Stimulated activated CD8-positive, alpha-beta memory T cell treated with anti-CD3 and anti-CD28 coated beads, Interleukin-12 subunit alpha, Interleukin-12 subunit beta, amount 100 ng/mL, for 4 hours (primary cell): ENCODE data around the gene RAB40C.

Experiments
- DNase-seq: peaks from one replicate; pipeline ENCODE4 v3.0.0-alpha.2; 2020; ENCODE audit warnings: low read depth

The RAB40C gene

DNA sequence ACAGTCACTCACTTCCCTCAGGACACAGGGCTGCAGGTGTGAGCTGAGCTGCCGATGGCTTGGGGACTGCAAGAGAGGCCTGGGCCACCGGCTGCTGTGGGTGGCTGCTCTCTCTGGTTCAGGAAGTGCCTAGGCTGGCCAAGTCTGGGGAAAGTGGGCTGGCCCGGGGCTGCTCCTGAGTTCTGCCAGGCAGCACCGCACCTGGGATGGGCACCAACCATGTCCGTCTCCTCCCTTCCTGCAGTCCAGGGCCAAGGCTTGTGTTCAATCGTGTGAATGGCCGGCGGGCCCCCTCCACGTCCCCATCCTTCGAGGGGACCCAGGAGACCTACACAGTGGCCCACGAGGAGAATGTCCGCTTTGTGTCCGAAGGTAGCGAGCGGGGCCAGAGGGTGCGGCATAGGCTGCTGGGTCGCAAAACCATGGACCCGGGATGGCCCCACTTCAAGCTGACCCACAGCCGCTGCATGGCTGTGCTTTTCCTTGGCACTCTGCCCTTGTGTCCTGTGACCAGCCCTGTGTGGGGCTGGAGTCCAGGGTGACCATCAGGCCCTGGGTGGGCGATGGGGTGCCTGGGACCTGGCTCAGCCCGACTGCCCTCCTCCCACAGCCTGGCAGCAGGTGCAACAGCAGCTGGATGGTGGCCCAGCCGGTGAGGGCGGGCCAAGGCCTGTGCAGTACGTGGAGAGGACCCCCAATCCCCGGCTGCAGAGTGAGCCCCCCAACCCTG, 57.5 kb downstream of the RAB40C start:
- DNase-seq: no peak

DNA sequence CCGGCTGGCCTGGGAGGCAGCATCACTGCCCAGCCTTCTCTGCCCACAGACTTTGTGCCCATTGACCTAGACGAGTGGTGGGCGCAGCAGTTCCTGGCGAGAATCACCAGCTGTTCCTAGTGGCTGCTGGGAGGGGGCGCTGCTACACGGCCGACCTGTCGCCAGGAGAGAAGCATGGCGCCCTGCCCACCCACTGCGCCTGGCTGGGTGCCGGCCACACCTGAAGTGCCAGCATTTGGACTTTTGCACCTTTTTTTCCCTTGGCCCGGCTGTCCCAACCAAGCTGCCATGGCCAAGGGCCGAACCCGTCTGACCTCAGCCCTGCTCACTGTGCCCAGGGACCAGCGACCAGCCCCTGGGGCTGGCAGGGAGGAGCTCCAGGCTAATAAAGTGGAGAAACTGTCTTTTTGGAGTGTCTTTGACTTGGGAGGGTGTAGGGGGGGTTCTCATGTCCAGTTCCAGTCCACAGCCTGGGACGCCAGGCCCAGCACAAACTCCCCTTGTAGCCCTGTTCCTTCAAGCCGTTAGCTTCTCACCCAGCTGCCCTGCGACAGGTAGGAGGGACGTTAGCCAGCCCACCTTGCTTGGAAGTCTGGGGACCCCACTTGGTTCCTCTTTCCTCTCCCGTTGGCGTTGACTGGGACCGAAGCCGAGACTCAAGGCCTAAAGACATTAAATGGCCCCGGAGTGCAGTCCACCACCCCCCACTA, 58.4 kb downstream of the RAB40C start:
- DNase-seq: no peak

DNA sequence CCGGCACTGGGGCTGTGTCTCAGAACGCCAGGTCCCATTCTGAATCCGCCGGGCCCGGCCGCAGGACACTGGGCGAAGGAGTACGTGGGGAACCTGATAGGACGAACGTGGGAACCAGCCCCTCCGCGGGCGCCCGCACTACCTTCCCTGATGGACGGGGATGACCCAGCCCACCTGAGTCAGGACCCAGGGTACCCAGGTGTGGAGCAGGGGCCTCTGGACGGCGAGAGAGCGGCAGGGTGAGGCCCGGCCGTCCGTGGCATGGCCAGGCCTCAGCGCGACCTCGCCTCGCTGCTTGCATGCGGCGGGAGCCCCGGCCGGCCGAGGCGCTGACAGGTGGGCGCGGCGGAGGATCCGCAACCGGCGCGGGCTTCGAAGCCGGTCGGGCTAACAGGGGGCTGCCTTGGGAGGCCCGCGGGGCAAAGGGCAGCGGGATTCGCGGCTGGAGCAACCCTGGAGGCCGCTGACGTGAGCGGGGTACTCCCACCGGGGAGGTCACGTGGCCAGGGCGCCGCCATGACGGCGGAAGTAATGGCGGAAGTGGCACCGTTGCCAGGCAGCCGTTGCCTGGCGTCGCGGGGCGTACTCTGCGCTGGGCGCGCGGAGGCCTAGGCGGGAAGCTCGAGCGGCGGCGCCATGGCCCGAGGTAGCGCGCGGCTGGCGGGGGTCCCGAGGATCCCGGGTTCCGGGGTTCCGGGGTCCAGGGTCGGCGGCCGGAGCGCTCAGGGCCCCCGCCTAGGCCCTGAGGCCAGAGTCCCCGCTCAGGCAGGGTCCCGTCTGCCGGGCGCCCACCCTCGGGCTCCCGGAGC, 59.1 kb downstream of the RAB40C start, which contains the start of gene WDR90:
Gene WDR90, plus strand, starts transcription at position 585 of the 809 bp plus-strand sequence. Its CDS starts 52 bp downstream, at position 637.
- peak; percentile 90 for DNase-seq

DNA sequence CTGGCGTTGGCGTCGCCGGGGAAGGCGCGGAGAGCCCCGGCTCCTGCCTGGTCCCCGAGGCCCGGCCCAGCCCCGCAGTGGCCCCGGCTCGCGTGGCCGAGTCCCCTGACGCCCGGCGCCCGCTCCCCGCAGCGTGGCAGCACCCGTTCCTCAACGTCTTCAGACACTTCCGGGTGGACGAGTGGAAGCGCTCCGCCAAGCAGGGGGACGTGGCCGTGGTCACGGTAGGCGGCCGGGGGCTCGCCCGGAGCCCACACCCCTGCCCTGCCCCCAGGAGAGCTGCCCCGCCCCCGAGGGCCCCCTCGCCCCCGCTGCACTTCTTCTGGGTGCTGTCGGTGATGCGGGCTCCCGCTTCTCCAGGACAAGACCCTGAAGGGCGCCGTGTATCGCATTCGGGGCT, 59.8 kb downstream of the RAB40C start:
- DNase-seq: no peak

DNA sequence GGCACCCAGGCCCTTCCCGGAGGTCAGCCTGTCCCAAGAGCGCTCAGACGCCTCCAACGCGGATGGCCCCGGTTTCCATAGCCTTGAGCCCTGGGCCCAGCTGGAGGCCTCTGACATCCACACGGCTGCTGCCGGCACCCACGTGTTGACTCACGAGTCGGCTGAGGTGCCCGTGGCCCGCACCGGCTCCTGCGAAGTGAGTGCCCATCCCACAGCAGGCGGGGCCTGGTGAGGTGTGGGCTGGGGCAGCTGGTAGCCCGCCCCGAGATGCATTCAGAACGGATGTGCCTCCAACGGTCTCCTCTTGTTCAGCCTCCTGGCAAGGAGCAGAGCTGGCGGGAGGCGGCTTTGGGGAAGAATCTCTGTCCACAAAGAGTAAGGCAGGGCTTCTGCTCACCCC, 62.0 kb downstream of the RAB40C start:
- DNase-seq: no peak

DNA sequence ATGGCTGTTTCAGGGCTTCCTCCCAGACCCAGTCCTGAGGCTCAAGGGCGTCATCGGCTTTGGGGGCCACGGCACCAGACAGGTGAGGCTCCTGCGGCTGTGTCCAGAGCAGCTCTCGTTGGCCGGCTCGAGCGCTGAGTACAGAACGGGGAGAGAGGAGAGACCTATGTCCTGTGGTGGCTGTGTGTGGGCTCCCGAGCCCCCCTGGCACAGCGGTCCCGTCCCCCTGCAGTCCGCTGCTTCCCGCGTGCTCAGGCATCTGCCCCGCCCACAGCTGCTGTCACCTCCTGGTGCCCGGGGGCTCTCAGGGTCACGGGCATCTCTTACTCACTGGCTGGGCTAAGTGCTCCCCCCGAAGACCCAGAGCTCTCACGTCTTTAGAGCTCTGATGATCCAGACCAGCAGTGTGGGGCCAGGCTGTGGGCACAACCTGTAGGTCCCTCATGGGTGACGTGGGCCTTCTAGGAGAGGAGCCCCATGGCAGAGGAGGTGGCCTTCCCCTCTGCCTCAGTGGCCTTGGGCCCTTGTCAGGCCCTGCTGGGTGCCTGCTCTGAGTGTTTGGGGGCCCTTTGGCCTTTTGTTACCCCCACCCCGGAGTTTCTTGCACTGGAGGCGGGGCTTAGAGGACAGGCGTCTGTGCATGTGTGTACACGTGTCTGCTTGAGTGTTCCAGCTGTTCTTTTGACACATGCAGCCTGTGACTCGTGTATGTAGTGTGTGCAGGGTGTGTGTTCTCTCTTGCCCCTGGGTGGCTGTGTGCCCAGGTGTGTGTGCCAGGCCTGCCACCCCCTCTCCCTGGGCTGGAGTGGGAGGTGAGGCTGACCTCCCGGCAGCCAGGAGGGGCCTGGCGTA, 62.8 kb downstream of the RAB40C start:
- DNase-seq: no peak

DNA sequence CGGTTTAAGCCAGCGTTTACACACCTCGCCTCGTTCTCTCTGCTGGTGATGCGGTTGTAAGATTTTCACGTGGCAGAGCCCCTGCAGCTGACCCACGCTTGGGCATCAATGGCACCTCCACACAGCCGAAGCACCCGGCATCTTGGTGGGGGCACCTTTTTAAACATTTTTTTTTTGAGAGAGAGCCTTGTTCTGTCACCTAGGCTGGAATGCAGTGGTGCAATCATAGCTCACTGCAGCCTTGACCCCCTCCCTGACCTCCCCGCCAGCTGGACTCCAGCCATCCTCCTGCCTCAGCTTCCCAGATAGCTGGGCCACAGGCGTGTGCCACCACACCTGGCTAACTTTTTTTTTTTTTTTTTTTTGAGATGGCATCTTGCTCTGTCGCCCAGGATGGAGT, 64.2 kb downstream of the RAB40C start:
- DNase-seq: no peak

DNA sequence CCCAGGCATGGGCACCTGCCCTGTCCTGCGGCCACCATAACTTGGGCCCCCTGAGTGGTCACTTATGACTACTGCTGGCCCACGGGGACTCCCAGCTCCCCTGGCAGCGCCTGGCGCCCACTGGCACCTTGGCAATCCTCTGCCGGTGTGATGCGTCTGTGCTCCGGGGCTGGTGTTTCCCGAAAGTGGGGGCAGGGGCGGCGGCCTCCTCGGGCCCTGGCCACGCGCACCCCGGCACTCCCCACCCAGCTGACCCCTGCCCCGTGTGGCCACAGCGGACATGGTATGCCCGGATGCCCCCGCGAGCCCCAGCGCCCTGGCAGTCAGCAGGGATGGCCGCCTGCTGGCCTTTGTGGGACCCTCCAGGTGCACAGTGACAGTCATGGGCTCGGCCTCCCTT, 67.6 kb downstream of the RAB40C start:
- no peak for DNase-seq

DNA sequence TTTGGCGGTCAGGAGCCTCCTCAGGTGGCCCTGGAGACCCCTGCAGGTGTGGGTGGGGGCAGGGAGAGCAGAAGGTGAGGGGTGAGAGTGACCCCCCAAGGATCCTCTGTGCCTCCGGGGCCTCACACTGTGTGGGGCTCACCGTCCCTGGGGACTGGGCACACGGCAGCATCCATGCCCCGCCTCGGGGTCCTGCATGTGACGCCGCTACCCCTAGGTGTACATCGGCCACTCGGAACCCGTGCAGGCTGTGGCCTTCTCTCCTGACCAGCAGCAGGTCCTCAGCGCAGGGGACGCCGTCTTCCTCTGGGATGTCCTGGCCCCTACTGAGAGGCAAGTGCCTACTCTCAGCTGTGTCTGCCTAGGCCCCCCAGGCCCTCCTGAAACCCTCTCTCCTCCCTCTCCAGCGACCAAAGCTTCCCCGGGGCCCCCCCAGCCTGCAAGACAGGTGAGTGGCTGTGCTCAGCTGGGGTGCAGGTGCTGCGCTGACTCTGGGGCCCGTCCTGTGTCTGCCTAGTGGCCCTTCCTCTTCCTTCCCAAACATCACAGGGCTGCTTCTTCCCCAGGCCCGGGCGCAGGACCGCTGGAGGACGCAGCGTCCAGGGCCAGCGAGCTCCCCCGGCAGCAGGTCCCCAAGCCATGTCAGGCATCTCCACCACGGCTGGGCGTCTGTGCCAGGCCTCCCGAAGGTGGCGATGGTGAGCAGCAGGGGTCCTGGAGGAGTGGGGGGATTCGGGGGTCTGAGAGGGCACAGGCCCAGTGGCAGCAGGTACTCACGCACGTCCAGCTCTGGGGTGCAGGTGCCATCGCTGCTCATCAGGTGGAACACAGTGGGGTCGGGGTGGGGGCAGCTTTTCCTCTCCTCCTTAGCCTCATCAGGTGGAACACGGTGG, 69.1 kb downstream of the RAB40C start:
- no peak for DNase-seq

DNA sequence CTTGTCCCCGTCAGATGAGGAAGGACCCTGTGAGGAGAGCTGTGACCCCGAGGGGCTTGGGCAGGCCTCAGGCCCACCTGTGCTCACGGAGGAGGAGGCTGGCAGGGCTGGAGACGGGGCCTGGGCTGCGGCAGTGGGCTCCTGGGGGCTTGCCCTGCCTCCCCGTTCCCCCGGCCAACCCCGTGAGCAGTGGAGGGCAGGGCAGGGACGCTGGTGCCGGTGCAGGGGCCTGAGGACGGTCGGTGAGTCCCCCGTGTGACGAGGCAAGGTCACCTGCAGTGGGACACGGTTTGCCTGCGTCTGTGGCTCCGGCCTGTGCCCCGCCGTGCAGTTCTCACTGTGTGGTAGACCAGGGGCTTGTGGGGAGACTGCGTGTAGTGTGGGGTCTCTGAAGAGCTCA, 69.8 kb downstream of the RAB40C start:
- no peak for DNase-seq

DNA sequence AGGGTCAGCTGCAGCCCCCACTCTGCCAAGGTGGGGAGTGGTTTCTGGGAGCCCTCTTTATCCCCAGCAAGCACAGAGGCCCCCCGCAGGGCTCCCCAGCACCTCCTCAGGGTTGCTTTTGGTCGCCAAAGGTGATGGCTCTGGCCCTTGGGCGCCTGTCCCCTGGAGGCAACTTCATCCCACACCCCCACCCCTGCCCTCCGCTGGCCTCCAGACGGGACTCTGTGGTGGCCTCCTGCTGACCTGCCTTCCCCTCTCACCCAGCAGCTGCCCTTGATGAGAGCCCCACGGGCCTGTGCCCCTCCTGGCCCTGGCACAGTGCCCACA, 70.2 kb downstream of the RAB40C start:
- DNase-seq: no peak

DNA sequence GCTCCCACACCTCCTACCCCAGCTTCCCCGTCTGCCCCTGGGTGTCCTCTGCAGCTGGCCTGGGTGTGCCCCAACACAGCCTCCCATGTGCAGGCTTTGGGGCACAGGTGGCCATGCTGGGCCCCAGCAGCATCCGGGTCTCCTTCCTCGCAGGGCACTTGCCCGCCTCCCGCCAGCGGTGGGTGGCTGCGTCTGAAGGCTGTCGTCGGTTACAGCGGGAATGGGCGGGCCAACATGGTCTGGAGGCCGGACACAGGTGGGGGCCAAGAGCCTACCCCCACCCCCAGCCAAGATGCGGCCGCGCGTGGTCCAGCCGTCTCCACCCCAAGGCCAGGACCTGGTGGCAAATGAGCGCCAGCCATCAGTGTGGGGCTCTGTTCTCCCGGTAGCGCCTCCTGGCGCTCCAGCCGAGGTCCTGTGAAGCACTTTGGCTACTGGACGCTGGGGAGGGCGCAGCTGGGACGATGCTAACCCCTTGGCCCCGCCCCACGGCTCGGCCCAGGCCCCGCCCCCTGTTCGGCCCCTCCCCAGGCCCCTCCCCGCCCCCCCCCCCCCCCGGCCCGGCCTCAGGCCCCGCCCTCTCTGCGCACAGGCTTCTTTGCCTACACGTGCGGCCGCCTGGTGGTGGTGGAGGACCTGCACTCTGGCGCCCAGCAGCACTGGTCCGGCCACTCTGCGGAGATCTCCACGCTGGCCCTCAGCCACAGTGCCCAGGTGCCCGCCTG, 70.8 kb downstream of the RAB40C start:
- DNase-seq: no peak

DNA sequence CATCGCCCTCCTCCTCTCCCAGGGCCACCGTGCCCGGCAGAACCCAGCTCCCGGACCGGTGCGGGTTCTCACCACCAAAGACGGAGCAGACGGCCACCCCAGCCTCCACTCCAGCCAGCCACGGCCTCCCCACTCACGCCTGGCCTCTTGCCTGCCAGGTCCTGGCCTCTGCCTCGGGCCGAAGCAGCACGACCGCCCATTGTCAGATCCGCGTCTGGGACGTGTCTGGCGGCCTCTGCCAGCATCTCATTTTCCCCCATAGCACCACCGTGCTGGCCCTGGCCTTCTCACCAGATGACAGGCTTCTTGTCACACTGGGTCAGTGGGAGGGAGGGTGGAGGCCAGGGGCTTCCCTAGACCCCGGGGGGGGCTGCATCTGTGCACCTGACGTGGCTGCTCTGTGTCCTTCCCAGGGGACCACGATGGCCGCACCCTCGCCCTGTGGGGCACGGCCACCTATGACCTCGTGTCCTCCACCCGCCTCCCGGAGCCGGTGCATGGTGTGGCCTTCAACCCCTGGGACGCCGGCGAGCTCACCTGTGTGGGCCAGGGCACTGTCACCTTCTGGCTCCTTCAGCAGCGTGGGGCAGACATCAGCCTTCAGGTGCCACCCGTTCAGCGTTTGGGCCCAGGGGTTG, 71.4 kb downstream of the RAB40C start:
- no peak for DNase-seq

DNA sequence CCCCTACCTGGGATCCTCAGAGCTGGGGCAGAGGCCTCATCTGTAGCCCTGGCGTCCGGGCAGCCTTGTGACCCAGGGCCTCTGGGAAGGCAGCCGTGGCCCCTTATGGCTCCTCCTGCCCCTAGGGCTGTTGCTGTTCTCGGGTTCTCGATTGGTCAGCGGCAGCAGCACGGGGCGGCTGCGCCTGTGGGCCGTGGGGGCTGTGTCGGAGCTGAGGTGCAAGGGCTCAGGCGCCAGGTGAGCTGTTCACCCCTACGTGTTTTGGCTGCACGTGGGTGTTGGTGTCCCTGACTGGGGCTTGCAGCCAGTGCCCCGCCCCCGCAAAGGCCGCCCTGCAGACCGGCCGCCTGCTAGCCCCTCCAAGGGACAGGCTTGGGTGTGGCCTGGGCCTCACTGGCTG, 72.2 kb downstream of the RAB40C start:
- DNase-seq: no peak

DNA sequence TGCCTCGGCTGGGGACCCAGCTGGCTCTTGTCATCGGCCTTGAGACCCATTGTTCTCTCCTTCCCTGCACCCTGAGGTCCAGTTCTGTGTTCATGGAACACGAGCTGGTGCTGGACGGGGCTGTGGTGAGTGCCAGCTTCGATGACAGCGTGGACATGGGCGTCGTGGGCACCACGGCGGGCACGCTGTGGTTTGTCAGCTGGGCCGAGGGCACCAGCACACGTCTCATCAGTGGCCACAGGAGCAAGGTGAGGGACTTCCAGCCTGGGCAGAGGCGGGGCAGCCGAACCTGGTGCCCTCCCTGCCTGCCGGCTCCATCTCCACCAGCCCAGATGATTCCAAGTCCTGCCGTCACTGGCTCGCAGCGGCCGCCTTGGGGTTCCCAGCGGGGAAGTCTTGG, 72.7 kb downstream of the RAB40C start:
- DNase-seq: no peak

DNA sequence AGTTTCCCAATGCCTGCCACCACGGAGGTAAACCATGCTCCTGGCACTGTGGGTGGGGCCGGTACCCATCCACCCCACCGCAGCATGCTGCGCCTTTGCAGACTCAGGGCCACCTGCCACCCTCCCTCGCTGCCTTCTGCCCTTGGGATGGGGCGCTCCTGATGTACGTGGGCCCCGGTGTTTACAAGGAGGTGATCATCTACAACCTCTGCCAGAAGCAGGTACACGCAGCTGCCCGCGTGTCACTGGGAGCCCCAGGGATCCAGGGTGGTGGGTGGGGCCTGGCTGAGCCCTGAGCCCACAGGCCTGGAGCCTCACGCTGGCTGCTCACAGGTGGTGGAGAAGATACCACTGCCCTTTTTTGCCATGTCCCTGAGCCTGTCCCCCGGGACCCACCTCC, 76.7 kb downstream of the RAB40C start:
- no peak for DNase-seq

DNA sequence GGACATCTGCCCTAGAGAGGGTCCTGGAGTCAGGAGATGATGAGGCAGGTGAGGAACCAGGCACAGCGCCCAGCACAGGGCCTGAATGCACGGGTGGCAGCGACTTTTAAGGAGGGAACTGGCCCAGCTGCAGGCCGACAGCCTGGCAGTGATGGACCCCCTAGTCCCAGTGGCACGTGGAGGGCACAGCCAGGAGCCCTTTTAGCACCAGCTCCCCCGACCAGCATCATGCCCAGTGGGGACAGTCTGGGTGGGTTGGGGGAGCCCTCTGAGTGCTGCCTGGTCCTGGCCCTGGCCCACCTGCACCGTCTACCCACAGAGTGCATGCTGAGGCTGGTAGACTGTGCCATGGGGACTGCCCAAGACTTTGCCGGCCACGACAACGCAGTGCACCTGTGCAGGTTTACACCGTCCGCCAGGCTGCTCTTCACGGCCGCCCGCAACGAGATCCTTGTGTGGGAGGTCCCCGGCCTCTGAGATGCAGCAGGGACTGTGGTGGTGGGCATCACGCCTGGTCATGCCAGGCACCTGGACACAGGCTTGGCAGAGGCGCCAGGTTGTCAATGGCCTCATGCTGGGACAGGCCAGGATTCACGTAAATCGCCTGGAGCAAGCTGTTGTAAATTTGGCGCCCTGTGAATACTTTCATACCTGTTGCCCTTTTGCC, 77.4 kb downstream of the RAB40C start:
- DNase-seq: no peak

DNA sequence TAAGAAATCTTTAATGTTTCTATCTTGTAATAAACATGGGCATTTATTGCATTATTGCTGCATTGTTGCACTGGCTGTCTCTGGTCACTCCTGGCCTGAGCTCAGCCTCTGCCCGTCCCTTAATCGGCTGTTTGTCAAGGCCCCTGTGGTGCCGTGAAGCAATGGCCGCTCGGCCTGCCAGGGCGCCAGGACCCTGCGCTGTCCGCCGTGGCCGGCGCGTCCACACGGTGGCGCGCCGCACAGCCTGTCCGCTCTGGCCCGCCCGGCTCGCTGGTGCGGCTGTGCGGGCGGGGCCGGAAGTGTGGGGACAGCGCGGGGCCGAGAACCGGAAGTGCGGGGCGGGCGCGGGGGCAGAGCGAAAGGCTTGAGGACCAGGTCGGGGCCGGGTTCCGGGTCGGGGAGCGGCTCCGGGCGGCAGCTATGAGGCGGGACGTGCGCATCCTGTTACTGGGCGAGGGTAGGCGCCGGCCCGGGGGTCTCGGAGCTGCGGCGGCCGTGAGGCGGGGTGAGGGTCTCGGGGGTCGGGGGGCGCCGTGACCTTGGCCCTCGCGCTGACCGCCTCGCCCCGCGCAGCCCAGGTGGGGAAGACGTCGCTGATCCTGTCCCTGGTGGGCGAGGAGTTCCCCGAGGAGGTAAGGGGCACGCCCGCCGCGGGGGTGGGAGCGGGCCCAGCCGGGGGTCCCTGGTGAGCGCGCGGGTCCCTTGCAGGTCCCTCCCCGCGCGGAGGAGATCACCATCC, 78.1 kb downstream of the RAB40C start, which contains the start of gene RHOT2:
Gene RHOT2, plus strand, starts transcription at position 353 of the 739 bp plus-strand sequence. Its CDS starts 68 bp downstream, at position 421.
- peak; percentile 91 for DNase-seq
